B cell (primary cell): ENCODE data around the gene NR1D1. TPM values are rescaled to one million over a fixed set of nuclear protein-coding genes. Genes with fewer than 3 reads are reported as not detected.

ENCODE experiments used
- ATAC-seq: fragments of 200-7000 bp; cut with Tn5 transposase; one replicate; pipeline ENCODE4 v1.10.0; 2021; ENCODE audit warnings: low read depth, mild to moderate bottlenecking, moderate number of reproducible peaks, moderate library complexity
- CTCF ChIA-PET: fragments of 350-600 bp; sonication (Branson Sonifier 250); formaldehyde crosslinking; loops from one replicate; lab custom pipeline; 2021; ENCODE audit warnings: antibody characterized with exemption, inconsistent platforms; lab: Charles Lee
- POLR2A ChIA-PET: fragments of 350-600 bp; sonication (Branson Sonifier 250); formaldehyde crosslinking; loops from one replicate; lab custom pipeline; 2021; ENCODE audit warnings: antibody characterized with exemption; lab: Charles Lee
- DNase-seq: peaks from one replicate; pipeline ENCODE4 v3.0.0; 2013
- H2AFZ ChIP-seq: 2 replicates; pipeline ENCODE4 v1.6.1; 2012; ENCODE audit warnings: mild to moderate bottlenecking, low read depth, low read length; ENCODE audit not compliant: insufficient read depth, poor library complexity, severe bottlenecking
- H3K27ac ChIP-seq, 2 donors: 1 replicate in 1 of 2; 2 replicates in 1 of 2; pipeline ENCODE4 v1.5.1; 2012 to 2013; ENCODE audit warnings: low read length in 2 of 2, mild to moderate bottlenecking in 2 of 2, moderate library complexity in 1 of 2
- H3K27me3 ChIP-seq, 4 experiments: fragments of 200-600 bp in 1 of 4; sonication (generic) in 1 of 4; replicated peaks in 1 of 4; 1 replicate in 2 of 4; 2 replicates in 2 of 4; pipeline versions ENCODE4 v1.6.1 to v1.7.0; 2013 to 2016; ENCODE audit warnings: low read length in 3 of 4, mild to moderate bottlenecking in 2 of 4, mixed read lengths in 1 of 4, moderate library complexity in 1 of 4; ENCODE audit not compliant: insufficient read depth in 4 of 4, control insufficient read depth in 3 of 4; ENCODE audit errors: control extremely low read depth in 1 of 4
- H3K36me3 ChIP-seq, 2 experiments: replicated peaks in 1 of 2; 1 replicate in 1 of 2; 2 replicates in 1 of 2; pipeline versions ENCODE4 v1.6.1 to v1.7.1; 2013; ENCODE audit warnings: low read length in 1 of 2; ENCODE audit not compliant: insufficient read depth in 2 of 2, control insufficient read depth in 1 of 2; ENCODE audit errors: control extremely low read depth in 1 of 2, extremely low read depth in 1 of 2
- H3K4me1 ChIP-seq, 2 donors: fragments of 200-600 bp in 1 of 2; sonication (generic) in 1 of 2; 1 replicate in 1 of 2; 2 replicates in 1 of 2; pipeline versions ENCODE4 v1.5.1 to v1.6.1; 2013 to 2017; ENCODE audit warnings: low read length in 2 of 2; ENCODE audit not compliant: control insufficient read depth in 2 of 2, insufficient read depth in 2 of 2
- H3K4me2 ChIP-seq: replicated peaks from 2 replicates; pipeline ENCODE3; 2012; ENCODE audit warnings: mild to moderate bottlenecking, low read depth, low read length; ENCODE audit not compliant: poor library complexity, severe bottlenecking
- H3K4me3 ChIP-seq, 5 experiments: fragments of 200-600 bp in 1 of 5; sonication (generic) in 1 of 5; 1 replicate in 3 of 5; 2 replicates in 2 of 5; pipeline versions ENCODE4 v1.5.1 to v1.7.0; 2011 to 2016; ENCODE audit warnings: low read length in 4 of 5, mild to moderate bottlenecking in 4 of 5, low read depth in 2 of 5, control low read depth in 1 of 5, moderate library complexity in 1 of 5; ENCODE audit not compliant: insufficient read depth in 1 of 5; ENCODE audit errors: control extremely low read depth in 1 of 5, extremely low read depth in 1 of 5
- H3K79me2 ChIP-seq: fragments of 200-600 bp; sonication (generic); one replicate; pipeline ENCODE4 v1.6.0; 2016; ENCODE audit warnings: low read length; ENCODE audit not compliant: control insufficient read depth, insufficient read depth
- H3K9ac ChIP-seq: fragments of 200-600 bp; sonication (generic); 2 replicates; pipeline ENCODE4 v1.6.1; 2017; ENCODE audit warnings: mild to moderate bottlenecking, low read length, moderate library complexity
- H3K9me3 ChIP-seq, 3 donors: one replicate each; pipeline versions ENCODE4 v1.6.1 to v1.7.1; 2013; ENCODE audit warnings: low read length in 2 of 3; ENCODE audit not compliant: control insufficient read depth in 2 of 3, insufficient read depth in 1 of 3; ENCODE audit errors: control extremely low read depth in 1 of 3
- H4K20me1 ChIP-seq: 2 replicates; pipeline ENCODE4 v1.6.0; 2012; ENCODE audit warnings: mild to moderate bottlenecking, low read length; ENCODE audit not compliant: insufficient read depth, control insufficient read depth, poor library complexity, severe bottlenecking
- H3K27ac Mint-ChIP-seq: one replicate; pipeline ENCODE4 v1.8.0; 2021; ENCODE audit warnings: mixed read lengths
- H3K27me3 Mint-ChIP-seq: one replicate; pipeline ENCODE4 v1.8.0; 2021; ENCODE audit warnings: mixed read lengths
- H3K4me1 Mint-ChIP-seq: one replicate; pipeline ENCODE4 v1.8.0; 2021; ENCODE audit warnings: mixed read lengths
- H3K4me3 Mint-ChIP-seq: one replicate; pipeline ENCODE4 v1.8.0; 2021; ENCODE audit warnings: mixed read lengths
- H3K9me3 Mint-ChIP-seq: one replicate; pipeline ENCODE4 v1.8.0; 2022; ENCODE audit warnings: mixed read lengths; ENCODE audit not compliant: insufficient read depth
- CTCF ChIP-seq: fragments of 200-600 bp; IDR thresholded peaks from one replicate; pipeline ENCODE4 v1.8.0; 2022; ENCODE audit warnings: antibody characterized with exemption, mild to moderate bottlenecking
- EZH2 ChIP-seq: IDR thresholded peaks from 2 replicates; pipeline ENCODE4 v1.6.1; 2012; ENCODE audit warnings: borderline replicate concordance, low read depth, mild to moderate bottlenecking, moderate library complexity, low read length; ENCODE audit not compliant: insufficient read depth, poor library complexity, severe bottlenecking
- WGBS: methylation state at CpG from one replicate; pipeline ENCODE4 v1.1.5; 2013; ENCODE audit warnings: missing lambda C conversion rate; ENCODE audit not compliant: insufficient coverage; 5-methylcytosine and 5-hydroxymethylcytosine counted together
- intact Hi-C: fragments of 100-400 bp; cut with micrococcal nuclease; formaldehyde crosslinking; loops from one replicate; pipeline ENCODE4 v1.10.0; 2022
- polyA plus RNA-seq: library from polyadenylated mRNA; depleted of rRNA; stranded (reverse); fragments of >200 nt; gene quantifications from 2 replicates; pipeline ENCODE4 v1.2.3, GENCODE V29; 2012
- total RNA-seq, 2 donors: library from RNA; stranded (reverse); fragments of 120-200 nt in 1 of 2; gene quantifications; 1 replicate in 1 of 2; 2 replicates in 1 of 2; pipeline versions ENCODE4 v1.2.3 to v1.2.4, GENCODE V29; 2013 to 2022

The NR1D1 gene
- total and polyA plus RNA-seq, 2 donors (not counting 1 experiment from before 2014, with no cell fraction given): 6.7 to 7.7 TPM

GRCh38 chr17:40139566-40140058 lies 39.2 kb upstream of the NR1D1 start:
- TF ChIP-seq EZH2 (no peak), CTCF (no peak)
- no peaks in the 10 kb centered on the region for H4K20me1 ChIP-seq
- DNase-seq (no peak), ATAC-seq (peak; percentile 1)
- peaks cover 19 to 24% of the 10 kb centered on the region in 2 donors for H3K4me1 ChIP-seq
- Mint-ChIP-seq H3K4me1 (peaks cover 23% of the 10 kb centered on the region), H3K4me3 (peak overlapping the region; percentile 94), H3K27me3 (no peaks in the 10 kb centered on the region), H3K27ac (peak overlapping the region; percentile 98), H3K9me3 (no peaks in the 10 kb centered on the region)
- H3K27me3 ChIP-seq: no peaks in the 10 kb centered on the region
- no peaks in the 10 kb centered on the region for H3K9me3 ChIP-seq
- peak overlapping the region; percentile 74 to 93 (median 84) for H3K4me3 ChIP-seq
- H2AFZ ChIP-seq: peak overlapping the region; percentile 93
- H3K4me2 ChIP-seq: peak overlapping the region; percentile 85
- H3K79me2 ChIP-seq: peaks cover 63% of the 10 kb centered on the region
- peaks cover 5 to 43% of the 10 kb centered on the region in 2 experiments for H3K36me3 ChIP-seq
- intact Hi-C loops: loop anchor here (1.0 to 2.0 kb wide), 6 partner anchors 17 to 80 kb away; partner anchors contain the start of genes RAPGEFL1 and WIPF2
- H3K27ac ChIP-seq: peak overlapping the region; percentile 94 to 95
- peak overlapping the region; percentile 96 for H3K9ac ChIP-seq
- WGBS: 12% methylated on average over 11 of the region's 14 CpGs
- POLR2A ChIA-PET: interaction anchor here (0.6 to 3.6 kb wide), 15 partner anchors 11 to 421 kb away, joined by 3 to 56 read pairs (median 5); partner anchors contain the start of genes MSL1 and NR1D1
- CTCF ChIA-PET: interaction anchor here (1.0 to 5.0 kb wide), 12 partner anchors 16 to 172 kb away, joined by 3 to 43 read pairs (median 5); partner anchors contain the start of genes MSL1 and NR1D1

- POLR2A ChIA-PET: no interaction called here
- H3K9me3 ChIP-seq: no peaks in the 10 kb centered on the region
- peaks cover 9 to 14% of the 10 kb centered on the region in 2 donors for H3K4me1 ChIP-seq
- H4K20me1 ChIP-seq: no peaks in the 10 kb centered on the region
- CTCF ChIA-PET: interaction anchor here (1.5 to 5.0 kb wide), 2 partner anchors 12 to 23 kb away, joined by 4 to 43 read pairs; partner anchors contain the start of gene MSL1
- H3K4me1 Mint-ChIP-seq: peaks cover 9% of the 10 kb centered on the region
- TF ChIP-seq EZH2 (no peak), CTCF (no peak)
- H3K9ac ChIP-seq: no peak overlapping the region
- H3K4me3 Mint-ChIP-seq: no peak overlapping the region
- no peaks in the 10 kb centered on the region for H3K27me3 Mint-ChIP-seq
- H3K9me3 Mint-ChIP-seq: no peaks in the 10 kb centered on the region
- ATAC-seq (no peak), DNase-seq (no peak)
- no peak overlapping the region for H3K27ac ChIP-seq
- no peak overlapping the region for H3K27ac Mint-ChIP-seq
- H3K4me3 ChIP-seq: no peak overlapping the region
- peaks cover 39% of the 10 kb centered on the region for H3K79me2 ChIP-seq
- intact Hi-C loops: no loop called here
- no peak overlapping the region for H2AFZ ChIP-seq
- H3K36me3 ChIP-seq: peaks cover 0 to 52% of the 10 kb centered on the region in 2 experiments
- H3K4me2 ChIP-seq: no peak overlapping the region
- H3K27me3 ChIP-seq: no peaks in the 10 kb centered on the region
- WGBS: 100% methylated on average over 3 of the region's 3 CpGs
These were observed 35.4 kb upstream of the NR1D1 start for GRCh38 chr17:40135817-40136216.
